Hematopoietic multipotent progenitor cell treated with erythropoietin and hydrocortisone succinate and interleukin-3 and kit ligand, for 15 days (in vitro differentiated cells): ENCODE measurements around the gene VIPAS39.
A peak's percentile ranks its signal among the peaks of the same experiment; 100 is the strongest.
"Not testable (repeated sequence)": the region's sequence is repeated elsewhere in the genome, so short reads cannot be mapped to it uniquely, and the experiment has no call there.

Source experiments
- DNase-seq: peaks from one replicate; pipeline ENCODE4 v3.0.0-alpha.2; 2015; ENCODE audit warnings: low spot score

VIPAS39 gene

DNA sequence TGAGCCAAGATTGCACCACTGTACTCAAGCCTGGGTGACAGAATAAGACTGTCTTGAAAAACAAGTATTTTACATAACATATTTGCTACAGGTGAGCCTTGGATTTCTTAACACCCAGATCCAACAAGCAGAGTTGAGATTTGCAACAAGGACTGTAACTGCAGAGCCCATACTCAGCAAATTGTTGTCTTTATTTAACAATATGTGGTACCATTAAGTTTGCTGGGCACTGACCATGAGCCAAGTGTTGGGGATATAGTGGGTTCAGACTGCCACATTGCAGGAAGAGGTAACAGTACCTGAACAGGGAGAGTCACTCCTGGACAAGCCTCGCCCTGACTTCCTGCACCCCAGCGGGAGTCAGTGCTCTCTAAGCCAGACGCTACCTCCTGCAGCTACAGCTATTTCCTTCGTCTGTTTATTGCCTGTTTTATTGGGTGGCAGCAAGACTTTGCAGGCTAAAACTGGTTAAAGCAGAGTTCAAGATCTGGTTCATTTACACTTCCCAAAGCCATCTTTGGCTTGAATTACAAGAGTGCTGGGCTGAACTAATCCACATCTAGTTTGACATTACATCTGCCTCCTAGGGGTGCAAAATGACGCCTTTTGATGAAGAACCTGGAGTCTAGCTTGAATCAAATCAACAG, 12.9 kb upstream of the VIPAS39 start:
- no peak for DNase-seq

GRCh38 chr14:77469539-77469938, 12.1 kb upstream of the VIPAS39 start:
- no peak for DNase-seq

DNA sequence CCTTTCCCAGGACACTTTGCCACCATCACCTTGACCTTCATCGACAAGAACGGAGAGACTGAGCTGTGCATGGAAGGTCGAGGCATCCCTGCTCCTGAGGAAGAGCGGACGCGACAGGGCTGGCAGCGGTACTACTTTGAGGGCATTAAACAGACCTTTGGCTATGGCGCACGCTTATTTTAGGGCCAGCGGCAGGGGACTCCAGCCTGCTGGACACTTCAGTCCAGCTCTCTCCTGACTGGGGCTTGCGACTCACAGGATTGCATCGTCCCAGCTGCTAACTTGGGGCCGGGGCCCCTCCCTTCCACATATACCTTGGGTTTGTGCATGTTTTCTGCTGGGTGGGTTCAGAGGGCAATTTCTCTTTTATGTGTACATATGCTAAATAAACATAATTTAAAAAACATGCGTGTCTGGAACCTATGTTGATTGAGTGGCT, 11.7 kb upstream of the VIPAS39 start:
- no peak for DNase-seq

- no peak for DNase-seq
Measured at GRCh38 chr14:77467801-77468200, 10.4 kb upstream of the VIPAS39 start.

DNA sequence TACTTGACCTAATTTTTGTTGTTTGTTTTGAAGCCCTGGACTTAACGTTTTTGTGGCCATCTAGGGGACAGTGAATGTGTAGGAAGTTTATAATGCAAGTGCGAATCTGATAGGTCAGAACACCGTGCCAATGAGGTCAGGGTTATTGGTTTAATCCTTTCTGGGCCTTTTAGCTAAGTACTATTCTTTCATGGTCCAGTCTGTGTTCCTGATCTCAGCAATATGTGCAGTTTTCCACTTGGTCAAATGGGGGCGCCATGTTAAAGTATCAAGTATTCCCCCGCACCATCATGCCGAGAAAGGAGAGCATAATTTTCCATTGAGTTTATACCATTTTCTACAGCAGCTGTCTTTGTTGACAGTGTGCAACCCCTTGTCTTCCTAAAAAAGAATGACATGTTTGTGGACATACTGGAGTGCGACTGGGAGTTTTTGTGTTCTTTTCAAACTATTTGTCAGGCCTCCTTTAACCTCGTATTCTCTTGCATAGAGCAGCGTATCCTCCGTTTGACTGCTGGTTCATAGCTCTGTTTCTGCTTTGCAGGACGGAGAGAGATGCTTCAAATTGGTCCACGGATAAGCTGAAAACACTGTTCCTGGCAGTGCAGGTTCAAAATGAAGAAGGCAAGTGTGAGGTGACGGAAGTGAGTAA, 1.8 kb upstream of the VIPAS39 start:
- peak; percentile 57 for DNase-seq

GRCh38 chr14:77458249-77458950, 999 bp upstream of the VIPAS39 start:
- peak; percentile 75 for DNase-seq

GRCh38 chr14:77457115-77457521, 283 bp downstream of the VIPAS39 start:
- DNase-seq = no peak

DNA sequence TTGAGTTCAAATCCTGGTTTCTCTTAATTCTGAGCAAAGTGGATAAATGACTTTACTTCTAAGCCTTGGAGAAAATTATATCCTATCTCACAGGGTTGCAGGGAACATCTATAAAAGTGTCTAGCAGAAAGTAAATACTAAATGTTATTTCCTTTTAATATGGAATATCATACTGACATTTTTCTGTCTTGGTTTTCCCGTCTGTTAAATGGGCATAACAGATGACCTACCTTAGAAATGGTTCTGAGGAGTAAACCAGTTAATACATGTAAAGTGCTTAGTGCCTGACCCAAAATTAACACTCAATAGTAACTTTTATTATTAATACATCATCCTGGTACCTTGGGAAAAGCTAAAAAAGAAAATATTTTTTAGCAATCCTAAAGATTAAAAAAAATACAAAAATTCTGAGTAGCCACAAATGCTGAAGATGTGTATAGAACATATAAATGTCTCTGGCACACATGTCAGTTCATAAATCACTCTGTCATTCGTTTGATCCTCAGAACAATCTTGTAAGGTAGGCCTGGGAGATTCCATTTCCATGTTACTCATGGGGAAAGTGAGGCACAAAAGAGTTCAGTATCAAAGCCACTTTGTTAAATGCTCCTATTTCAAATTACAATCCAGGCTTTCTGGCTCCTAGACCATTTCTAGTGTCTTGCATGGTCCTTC, 1.3 kb downstream of the VIPAS39 start:
- DNase-seq = no peak

GRCh38 chr14:77442196-77442595, 15.2 kb downstream of the VIPAS39 start:
- no peak for DNase-seq

- DNase-seq = no peak
Measured at GRCh38 chr14:77439861-77440260, 17.5 kb downstream of the VIPAS39 start.

DNA sequence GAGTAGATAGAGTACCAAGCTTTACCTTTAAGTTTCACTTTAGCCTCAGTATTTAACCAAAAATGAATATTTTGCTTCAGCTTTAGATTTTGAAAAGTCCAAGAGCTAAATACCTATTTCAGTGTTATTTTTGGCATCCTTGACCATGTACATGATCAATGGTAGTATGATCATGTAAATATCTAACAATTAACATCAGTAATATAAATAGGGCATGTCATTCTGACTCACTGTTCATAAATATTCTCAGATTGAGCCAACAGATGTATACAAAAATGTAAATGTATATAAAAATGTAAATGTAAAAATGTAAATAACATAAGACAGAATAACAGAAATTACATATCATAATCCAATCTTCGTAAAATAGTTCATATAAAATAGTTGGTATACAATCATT, 18.8 kb downstream of the VIPAS39 start:
- no peak for DNase-seq

GRCh38 chr14:77436042-77436441, 21.4 kb downstream of the VIPAS39 start:
- DNase-seq = no peak

- no peak for DNase-seq
Measured at GRCh38 chr14:77426396-77426795, 31.0 kb downstream of the VIPAS39 start.

DNA sequence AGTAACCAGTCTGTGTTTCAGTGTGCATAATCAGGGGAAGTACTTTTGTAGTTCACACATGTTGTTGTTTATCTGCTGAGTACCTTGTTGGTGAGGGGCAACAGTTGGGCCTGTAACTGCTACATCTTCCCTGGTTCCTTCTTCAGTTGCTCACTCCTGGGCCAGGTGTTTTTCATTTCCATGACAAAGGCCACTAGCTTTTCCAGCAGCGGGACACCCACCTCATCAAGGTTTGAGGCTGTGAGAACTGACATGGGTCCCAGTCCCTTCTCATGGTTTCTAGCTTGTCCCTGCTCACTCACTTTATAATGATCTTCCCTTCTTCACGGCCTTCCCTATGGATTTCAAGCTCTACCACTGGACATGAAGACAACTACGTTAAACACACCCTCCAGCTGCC, 32.5 kb downstream of the VIPAS39 start:
- DNase-seq = no peak

DNA sequence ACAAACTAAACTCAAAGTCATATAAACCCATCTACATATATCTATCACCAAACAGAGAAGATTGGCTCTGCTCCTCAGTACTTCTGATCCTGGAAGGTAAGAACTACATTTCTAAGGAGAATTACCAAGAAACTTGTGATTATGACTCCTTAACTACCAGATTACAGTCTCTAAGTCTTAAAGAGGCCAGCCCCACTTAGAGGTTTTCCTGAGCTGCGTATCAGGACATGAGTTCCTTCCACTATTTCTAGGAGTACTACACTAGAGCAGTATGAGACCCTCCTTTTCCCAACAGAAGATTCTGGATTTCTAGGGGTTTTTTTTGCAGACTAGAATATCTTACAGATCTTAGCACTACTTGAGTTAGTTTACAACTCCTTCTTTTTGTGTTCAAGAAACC, 34.0 kb downstream of the VIPAS39 start, which contains the start of gene NOXRED1:
Gene NOXRED1 (minus strand): TSS at position 101 of the 400 bp plus-strand sequence. CDS start 634 bp downstream, outside the sequence.
- no peak for DNase-seq

GRCh38 chr14:77421201-77421600, 36.2 kb downstream of the VIPAS39 start:
- no peak for DNase-seq

- no peak for DNase-seq
Measured at GRCh38 chr14:77416836-77417235, 40.6 kb downstream of the VIPAS39 start.

- DNase-seq = not testable (repeated sequence)
Measured at GRCh38 chr14:77416098-77416497, 41.3 kb downstream of the VIPAS39 start.

DNA sequence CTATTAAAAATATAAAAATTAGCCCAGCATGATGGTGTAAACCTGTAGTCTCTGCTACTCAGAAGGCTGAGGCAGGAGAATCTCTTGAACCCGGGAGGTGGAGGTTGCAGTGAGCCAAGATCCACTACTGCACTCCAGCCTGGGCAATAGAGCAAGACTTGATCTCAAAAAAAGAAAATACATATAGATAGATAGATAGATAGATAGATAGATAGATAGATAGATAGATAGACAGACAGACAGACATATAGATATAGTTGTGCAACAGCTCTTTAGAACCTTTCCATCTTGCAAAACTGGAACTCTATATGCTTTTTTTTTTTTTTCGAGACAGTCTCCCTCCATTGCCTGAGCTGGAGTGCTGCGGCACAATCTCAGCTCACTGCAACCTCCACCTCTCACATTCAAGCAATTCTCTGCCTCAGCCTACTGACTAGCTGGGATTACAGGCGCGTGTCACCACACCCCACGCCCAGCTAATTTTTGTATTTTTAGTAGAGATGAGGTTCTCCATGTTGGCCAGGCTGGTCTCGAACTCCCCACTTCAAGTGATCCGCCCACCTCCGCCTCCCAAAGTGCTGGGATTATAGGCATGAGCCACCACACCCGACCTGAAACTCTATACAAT, 41.9 kb downstream of the VIPAS39 start:
- DNase-seq = not testable (repeated sequence)

DNA sequence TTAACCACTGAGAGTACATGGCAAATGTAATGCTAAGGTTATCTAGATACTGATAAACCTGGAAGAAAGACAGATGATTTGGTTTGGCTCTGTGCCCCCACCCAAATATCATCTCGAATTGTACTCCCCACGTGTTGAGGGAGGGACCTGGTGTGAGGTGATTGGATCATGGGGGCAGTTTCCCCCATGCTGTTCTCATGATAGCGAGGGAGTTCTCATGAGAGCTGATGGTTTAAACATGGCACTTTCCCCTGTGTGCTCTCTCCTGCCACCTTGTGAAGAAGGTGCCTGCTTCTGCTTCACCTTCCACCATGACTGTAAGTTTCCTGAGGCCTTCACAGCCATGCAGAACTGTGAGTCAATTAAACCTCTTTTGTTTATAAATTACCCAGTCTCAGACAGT, 48.3 kb downstream of the VIPAS39 start:
- peak; percentile 13 for DNase-seq

- DNase-seq = no peak
Measured at GRCh38 chr14:77407158-77407557, 50.2 kb downstream of the VIPAS39 start.

GRCh38 chr14:77406718-77407117, 50.7 kb downstream of the VIPAS39 start:
- DNase-seq = no peak
